GOT3 (cell line): Measurements from ENCODE around the gene MATCAP1.

Experiments
- DNase-seq: peaks from one replicate; lab custom pipeline; 2025; ENCODE audit warnings: mixed read lengths; lab: John Stamatoyannopoulos, UW

The MATCAP1 gene

GRCh38 chr16:67128417-67128816 is 55.3 kb downstream of the MATCAP1 start:
- no peak for DNase-seq
